NCI-H510A (cell line): ENCODE measurements around the gene GRAMD2A.

Experiments
- DNase-seq: peaks from one replicate; lab custom pipeline; 2025; lab: John Stamatoyannopoulos, UW

GRAMD2A gene

GRCh38 chr15:72217216-72217615 lies 19.6 kb upstream of the GRAMD2A start:
- no peak for DNase-seq

GRCh38 chr15:72216079-72216478 lies 18.5 kb upstream of the GRAMD2A start:
- no peak for DNase-seq

- no peak for DNase-seq
These were observed 10.0 kb upstream of the GRAMD2A start for GRCh38 chr15:72207558-72208085.

- no peak for DNase-seq
These were observed 9.1 kb upstream of the GRAMD2A start for GRCh38 chr15:72206677-72207000.

- DNase-seq: no peak
These were observed 8.5 kb upstream of the GRAMD2A start for GRCh38 chr15:72205896-72206676.

GRCh38 chr15:72205273-72205672 lies 7.7 kb upstream of the GRAMD2A start:
- DNase-seq: no peak

- no peak for DNase-seq
These were observed 5.9 kb upstream of the GRAMD2A start for GRCh38 chr15:72203507-72203837.

- DNase-seq: no peak
These were observed 5.4 kb upstream of the GRAMD2A start for GRCh38 chr15:72202801-72203506.

GRCh38 chr15:72202302-72202701 lies 4.7 kb upstream of the GRAMD2A start:
- no peak for DNase-seq

GRCh38 chr15:72201391-72201921 lies 3.9 kb upstream of the GRAMD2A start:
- DNase-seq: no peak

GRCh38 chr15:72200395-72201237 lies 3.0 kb upstream of the GRAMD2A start:
- no peak for DNase-seq

GRCh38 chr15:72199721-72200212 lies 2.2 kb upstream of the GRAMD2A start:
- DNase-seq: no peak

- DNase-seq: no peak
These were observed 1.6 kb upstream of the GRAMD2A start for GRCh38 chr15:72199205-72199515.

GRCh38 chr15:72198356-72199204 lies 993 bp upstream of the GRAMD2A start:
- DNase-seq: peak; percentile 74

- no peak for DNase-seq
These were observed 537 bp downstream of the GRAMD2A start for GRCh38 chr15:72197041-72197459.

GRCh38 chr15:72196409-72197040 lies 1.1 kb downstream of the GRAMD2A start:
- no peak for DNase-seq

GRCh38 chr15:72195101-72195511 lies 2.5 kb downstream of the GRAMD2A start:
- no peak for DNase-seq

GRCh38 chr15:72193836-72194396 lies 3.7 kb downstream of the GRAMD2A start:
- DNase-seq: no peak

- no peak for DNase-seq
These were observed 5.2 kb downstream of the GRAMD2A start for GRCh38 chr15:72192416-72192815.

- DNase-seq: no peak
These were observed 8.2 kb downstream of the GRAMD2A start for GRCh38 chr15:72189250-72189902.
